GM19438 (cell line): ENCODE results near the gene NOLC1.

ENCODE experiments used
- ATAC-seq: cut with Tn5 transposase; IDR thresholded peaks from one replicate; pipeline ENCODE4 v1.9.1; 2021; ENCODE audit warnings: low read depth; ENCODE audit not compliant: unreplicated experiment

Gene NOLC1

DNA sequence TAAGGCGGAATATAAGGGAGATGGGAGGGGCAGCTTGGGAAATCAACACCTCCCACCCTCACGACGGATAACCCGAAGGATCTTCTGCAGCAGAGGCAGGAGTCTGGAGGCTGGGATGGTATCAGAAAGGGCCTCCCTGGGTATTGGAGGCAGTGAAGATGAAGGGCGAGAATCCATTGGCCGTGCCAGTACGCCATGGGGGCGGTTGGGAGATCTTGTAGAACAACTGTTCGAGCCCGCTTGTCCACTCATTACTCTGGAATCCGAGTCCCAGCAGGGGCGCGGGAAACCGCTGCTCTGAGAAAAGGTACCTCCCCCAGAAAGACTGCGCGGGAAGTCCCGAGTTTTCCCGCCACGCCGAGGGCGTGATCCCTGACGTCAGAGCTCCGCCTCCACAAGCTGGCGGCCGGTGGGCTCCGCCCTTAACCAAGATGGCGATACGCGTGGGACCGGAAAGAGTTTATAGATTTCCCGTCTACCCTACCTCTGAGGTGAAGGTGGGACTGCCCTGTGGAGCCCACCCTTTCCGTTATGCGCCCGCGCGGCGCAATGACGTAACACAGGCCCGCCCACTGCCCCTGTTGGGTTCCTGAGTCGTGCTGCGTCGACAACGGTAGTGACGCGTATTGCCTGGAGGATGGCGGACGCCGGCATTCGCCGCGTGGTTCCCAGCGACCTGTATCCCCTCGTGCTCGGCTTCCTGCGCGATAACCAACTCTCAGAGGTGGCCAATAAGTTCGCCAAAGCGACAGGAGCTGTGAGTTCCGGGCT is at the start of gene NOLC1:
Gene NOLC1 (plus strand): TSS at position 616 of the 771 bp plus-strand sequence. CDS start 22 bp downstream, at position 638.
- ATAC-seq = peak; percentile 94

- ATAC-seq = no peak
Observed at GRCh38 chr10:102102421-102102820, 49.8 kb upstream of the NOLC1 start.

GRCh38 chr10:102106998-102107397 is 45.2 kb upstream of the NOLC1 start:
- no peak for ATAC-seq

DNA sequence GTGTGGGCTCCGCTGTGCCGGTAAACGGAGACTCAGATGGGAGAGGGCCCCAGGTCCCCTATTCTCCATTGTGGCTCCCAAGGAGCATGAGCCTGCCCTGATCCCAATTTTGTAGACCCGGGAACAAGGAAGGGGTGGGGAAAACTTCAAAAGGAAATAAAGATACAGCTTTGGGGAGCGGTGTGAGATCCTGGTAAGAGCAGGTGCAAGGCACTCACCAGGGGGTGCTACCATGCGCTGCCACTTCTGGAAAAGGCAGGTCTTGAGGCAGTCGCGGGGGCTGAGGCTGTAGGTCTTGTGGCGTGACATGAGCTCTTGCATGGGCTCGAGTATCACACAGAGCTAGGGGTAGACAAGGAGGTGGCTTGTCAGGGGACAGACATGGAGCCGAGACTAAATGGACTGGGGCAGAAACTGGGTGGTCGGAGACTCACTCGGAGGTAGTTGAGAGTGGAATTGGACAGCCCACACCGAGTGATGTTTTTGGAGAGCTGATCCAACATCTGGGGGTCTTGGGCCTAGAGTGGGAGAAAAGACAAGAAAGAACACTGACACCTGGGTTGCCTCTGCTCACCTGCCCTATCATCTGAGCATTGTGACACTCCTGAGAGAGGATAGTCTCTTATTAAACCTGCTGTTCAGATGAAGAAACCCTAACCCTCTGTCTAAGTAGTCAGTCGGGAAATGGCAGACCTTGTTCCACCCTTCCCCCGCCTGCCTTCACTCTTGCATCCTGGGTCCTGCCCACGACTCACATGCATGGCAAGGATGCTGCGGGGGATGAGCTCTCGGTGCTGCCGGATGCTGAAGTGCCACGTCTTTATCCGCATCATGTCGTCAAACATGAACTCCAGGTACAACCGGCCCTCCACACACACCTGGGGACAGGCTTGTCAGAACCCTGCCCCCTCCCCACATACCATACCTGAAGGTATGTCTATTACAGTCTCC is 42.7 kb upstream of the NOLC1 start:
- no peak for ATAC-seq

DNA sequence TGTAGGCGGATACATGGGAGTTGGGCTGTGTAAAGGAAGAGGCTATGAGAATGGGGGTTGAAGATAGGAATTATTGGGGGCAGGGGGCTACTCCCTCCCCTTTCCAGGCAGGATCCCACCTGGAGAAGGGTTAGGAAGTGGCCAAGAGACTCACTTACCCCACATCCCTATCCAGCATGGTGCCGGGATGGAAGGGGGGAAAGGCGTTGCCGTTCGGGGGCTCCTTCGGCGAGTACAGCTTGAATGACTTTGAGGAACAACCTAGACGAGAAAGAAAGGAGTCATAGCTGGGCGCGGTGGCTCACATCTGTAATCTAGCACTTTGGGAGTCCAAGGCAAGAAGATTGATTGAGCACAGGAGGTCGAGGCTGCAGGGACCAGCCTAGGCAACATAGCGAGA is 40.9 kb upstream of the NOLC1 start:
- no peak for ATAC-seq

- no peak for ATAC-seq
Observed at GRCh38 chr10:102112210-102112817, 39.9 kb upstream of the NOLC1 start.

DNA sequence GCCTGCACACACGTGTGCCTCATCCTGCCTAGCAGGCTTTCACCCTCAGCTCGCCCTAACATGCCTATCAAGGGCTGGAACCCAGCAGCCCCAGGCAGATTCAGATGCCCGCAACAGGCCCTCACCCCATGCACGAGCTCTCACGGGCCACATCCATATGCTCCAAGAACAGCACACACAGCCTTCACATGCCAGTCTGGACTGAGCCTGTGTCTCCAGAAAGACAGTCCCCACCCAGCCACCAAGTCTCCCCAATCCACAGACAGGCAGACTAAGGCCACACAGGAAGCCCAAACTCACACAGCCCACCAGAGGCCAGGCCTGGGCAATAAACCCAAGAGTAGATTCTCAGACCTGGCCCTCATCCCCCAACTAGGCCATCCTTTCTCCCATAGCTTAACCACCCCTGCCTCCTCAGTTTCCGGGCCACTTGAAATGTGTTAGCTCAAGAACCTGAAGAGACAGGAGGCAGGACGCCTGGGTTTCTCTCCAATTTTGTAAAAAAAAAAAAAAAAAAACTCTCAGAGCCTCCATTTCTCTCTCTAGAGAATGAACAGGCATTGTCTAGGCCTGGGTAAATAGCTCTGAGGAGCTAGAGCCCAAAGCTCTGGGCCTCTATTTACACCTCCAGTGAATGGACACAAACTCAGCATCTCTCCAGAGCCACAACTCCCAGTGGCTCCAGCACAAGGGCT is 38.8 kb upstream of the NOLC1 start:
- no peak for ATAC-seq

DNA sequence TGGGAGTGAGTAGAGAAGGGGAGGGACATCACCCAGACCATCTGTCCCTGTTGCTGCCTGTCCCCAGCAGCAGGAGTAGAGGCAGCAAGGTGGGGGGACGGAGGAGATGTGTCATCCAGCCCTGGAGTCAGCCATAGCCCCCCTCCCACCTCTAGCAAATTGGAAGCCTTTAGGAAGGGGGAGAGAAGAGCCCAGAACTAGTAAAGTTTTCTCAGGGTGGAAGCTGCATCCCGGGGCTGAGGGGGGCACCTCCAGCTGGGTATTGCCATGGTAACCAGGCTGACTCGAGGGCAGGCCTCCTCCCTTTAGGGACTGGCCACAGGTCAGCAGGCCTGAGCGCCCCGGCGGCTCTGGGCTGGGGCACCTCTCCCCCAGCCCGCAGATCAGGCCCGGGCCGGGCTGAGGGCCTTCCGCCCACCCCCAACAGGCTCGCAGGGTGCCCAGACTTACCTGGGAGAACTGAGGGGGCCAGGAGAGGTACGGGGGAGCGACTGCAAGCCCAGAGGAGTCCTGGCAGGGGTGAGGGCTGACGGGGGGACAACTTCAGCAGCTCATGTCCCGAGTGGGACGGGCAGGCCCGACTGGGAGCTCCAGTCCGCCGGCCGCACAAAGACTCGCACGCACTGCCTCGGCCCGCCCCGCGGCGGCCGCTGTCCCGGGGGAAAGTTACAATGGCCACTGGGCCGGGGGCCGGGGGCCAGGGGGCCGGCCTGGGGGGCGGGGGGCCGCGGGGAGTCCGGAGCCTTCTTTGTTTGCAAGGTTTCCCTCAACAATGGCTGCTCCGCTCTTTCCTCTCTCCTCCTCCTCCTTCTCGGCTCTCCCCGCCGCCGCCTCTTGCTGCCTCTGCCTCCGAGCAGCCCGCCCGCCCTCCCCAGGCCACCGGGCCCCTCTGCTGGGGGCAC is 38.0 kb upstream of the NOLC1 start:
- peak; percentile 27 for ATAC-seq

DNA sequence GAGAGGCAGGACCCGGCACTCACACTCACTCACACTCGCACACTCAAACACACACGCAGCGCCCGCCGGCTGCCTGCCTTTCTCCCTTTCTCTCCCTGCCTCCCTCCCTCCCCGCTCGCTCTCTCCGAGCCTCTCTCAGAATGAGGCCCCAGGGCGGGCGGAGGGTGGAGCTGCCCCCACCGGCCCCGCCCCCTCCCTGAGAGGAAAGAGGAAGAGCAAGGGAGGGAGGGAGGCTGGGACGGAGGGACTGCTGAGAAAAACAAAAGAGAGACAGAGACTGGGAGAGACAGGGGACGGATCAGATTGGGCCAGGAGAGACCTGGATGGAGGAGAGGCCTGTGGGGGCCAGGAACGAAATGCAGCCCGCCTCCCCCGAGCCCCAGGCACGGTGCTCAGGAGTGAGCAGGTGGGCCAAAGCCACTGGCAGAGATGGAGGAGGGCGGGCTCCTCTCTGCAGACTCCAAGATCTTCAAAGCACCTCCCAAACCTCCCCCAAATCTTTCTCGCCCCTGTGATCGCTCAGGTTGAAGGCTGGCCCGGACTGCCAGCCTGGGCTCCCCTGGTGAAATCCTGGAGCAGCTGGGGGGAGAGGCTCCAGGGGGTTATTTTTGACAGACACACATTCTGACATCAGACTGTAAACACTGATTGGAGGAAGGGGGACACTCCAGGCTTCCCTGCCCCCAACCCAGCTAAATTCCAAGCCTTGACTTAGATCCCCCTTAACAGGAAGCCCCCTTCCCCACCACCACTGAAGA is 37.1 kb upstream of the NOLC1 start:
- ATAC-seq = peak; percentile 67

DNA sequence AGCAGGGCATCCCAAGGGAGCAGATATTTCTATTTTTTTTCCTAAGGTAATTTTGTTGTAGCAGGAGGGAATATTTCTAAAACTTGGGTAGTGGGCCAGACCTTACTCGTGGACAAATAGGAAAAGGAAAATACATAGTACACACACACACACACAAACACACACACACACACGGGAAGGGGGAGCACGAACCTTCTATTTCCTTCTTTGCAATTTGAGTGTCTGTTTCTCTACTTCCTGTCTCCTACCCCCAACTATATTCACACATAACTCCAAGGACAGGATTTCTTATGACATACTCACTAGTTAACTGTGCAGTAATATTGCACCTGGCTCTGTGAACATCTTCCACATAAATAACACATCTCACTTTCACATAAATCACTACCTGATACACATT is 36.4 kb upstream of the NOLC1 start:
- no peak for ATAC-seq

- no peak for ATAC-seq
Observed at GRCh38 chr10:102116656-102117055, 35.5 kb upstream of the NOLC1 start.

DNA sequence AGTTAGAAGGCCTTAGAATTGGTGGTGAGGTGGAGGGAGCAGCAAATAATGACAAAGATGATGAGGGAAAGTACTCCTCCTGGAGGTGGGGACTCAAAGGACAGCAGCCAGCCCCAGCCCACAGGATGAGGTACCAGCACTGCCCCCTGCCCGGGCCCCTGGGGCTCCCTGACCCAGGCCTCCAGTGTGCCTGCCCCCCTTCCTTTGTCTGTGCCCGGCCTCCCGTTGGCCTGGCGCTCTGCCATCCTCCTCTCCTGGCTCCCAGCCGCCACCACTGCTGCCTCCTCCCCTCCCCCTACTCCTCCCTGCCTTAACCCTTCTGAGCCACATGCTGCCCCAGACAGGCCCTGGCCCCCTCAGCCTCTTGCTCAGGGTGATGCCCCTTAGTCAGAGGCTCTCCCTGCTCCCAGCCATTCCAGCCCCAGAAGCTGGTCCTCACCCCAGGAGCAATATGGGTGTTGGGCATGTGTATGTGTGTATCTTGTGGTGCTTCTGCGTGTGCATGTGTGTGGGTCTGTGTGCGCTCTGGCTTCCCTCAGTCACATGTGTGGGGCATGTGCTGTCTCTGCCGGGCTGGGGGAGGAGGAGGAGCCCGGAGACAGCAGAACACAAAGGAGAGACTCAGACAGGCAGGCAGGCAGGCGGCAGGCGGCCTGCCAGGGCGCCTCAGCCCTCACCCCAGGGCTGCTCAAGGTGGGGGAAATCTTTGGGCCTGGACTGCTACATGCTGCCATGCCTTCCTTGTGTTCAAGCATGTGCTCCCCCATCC is 34.6 kb upstream of the NOLC1 start:
- no peak for ATAC-seq

- ATAC-seq = no peak
Observed at GRCh38 chr10:102118867-102119266, 33.3 kb upstream of the NOLC1 start.

DNA sequence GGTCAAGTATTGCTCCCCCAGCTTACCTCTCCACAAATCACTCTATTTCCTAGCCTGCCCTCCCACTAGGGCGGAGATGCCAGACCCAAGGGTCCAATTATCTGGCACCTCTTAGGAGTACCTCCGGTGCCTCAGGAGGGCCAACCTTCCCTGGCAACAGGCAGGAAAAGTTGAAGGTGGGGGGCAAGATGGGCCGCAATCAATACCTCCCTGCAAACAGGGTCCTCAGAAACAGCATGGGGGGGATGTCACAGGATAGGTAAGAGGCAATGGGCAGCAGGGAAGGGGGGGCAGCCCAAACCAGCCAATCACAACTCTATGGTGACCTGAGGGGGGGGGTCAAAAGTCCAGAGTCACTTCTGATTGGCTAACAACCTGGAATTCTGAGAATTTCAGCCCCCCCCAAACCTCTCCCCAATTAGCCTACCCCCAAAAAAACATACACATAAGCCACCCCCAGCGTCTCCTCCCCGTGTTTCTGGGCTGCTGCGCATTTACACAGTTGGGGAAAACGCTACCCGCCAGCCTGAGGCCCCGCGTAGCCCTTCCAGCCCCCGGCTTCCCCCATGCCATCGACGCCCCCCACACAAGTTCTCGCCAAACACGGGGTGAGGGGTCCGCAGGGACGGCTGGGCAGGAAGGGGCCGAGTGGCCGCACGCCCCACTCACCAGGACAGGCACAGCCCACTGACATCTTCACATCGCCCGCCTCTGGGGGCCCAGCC is 32.6 kb upstream of the NOLC1 start:
- no peak for ATAC-seq

DNA sequence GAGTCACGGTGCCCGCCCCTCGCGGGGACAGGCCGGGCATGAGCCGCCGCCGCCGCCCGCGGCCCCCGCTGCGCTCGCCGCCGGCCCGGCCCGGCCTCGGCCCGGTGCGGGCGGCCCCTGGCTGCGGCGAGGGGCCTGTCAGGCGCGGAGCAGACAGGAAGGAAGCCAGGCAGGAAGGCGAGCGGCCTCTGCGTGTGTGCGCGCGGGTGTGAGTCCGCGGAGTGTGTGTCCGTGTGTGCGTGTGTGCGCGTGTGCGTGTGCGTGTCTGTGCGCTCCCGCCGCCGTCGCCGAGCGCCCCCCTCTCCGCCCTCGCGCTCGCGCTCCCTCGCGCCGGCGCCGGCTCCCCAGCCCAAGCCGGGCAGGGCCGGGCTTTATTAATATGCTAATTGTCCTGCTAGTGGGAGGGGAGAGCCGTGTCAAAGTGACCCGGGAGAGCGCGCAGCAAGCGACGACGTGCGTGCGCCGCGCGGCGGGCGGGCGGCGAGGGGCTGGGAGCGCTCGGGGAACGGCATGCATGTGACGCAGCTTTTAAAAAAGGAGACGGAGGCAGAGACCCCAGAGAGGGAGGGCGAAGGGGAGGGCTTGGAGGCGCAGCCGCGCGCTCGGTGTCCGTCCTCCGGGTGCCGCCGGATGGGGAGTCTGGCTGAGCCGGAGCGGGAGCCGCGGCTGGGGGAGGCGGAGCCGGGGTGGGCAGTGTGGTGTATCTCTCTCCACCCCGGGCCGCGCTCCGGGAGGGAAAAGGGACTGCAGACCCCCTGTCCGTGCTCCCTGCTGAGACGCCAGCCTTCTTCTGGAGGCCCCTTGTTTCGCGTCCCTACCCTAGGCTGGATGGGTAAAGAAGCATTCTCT is 31.8 kb upstream of the NOLC1 start, which contains the start of gene LDB1:
Gene LDB1 (minus strand): TSS at position 227 of the 849 bp plus-strand sequence. CDS start 258 bp downstream, outside the sequence.
- peak; percentile 50 for ATAC-seq

GRCh38 chr10:102120991-102121738 is 31.0 kb upstream of the NOLC1 start:
- ATAC-seq = no peak
